Measurements from ENCODE around the gene KCNF1. TPM values are rescaled to one million over a fixed set of nuclear protein-coding genes. Genes with fewer than 3 reads are reported as not detected.

Gene KCNF1
- total RNA-seq, 1 donor from 2014 or later, result not detected

DNA sequence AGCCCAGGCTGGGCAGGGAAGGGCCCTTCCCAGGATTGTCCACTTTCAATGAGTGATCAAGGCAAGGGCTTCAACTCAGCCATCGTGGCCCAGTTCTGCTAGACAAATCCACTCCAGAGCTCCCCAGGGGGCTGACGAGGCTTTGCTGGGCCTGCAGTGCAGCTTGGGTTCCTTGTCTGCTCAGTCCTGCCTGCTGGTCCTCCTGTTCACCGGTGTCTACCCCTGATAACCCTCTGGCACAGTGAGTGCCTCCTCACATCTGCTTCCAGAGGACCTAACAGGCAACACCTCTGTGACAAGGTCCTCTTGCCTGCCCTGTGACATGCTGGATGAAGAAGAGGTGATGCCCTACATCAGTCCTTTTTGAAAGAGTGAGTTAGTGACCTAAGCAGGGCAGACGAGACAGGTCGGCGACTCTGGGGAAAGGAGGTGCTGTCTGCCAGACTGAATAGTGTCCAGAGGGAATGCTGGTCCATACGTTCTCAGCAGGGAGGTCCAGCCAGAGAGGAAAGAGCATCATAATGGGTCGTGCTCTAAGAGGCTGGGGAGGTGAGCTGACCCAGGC lies 20.9 kb upstream of the KCNF1 start:
- Histone ChIP-seq H3K4me1 (peaks cover 18% of the 10 kb centered on the region), H3K9ac (no peak overlapping the region), H3K4me3 (no peak overlapping the region), H3K79me2 (ENCODE audit: low read depth) (no peaks in the 10 kb centered on the region), H2AFZ (replicated peaks) (no peak overlapping the region), H4K20me1 (ENCODE audit: low read depth) (no peaks in the 10 kb centered on the region), H3K27me3 (no peaks in the 10 kb centered on the region), H3F3A (ENCODE audit: low read depth) (no peaks in the 10 kb centered on the region), H3K36me3 (no peaks in the 10 kb centered on the region), H3K9me3 (ENCODE audit: low read depth) (no peaks in the 10 kb centered on the region), H3K4me2 (no peak overlapping the region), H3K27ac (no peak overlapping the region)
- peaks cover 22% of the 10 kb centered on the region for H3K27me3 Mint-ChIP-seq (ENCODE audit: insufficient read depth, low read depth)
- H3K27ac Mint-ChIP-seq, result peak overlapping the region; percentile 76
- TF ChIP-seq EZH2phosphoT487 (IDR thresholded peaks at IDR 0.05) (no peak), CTCF (IDR thresholded peaks at IDR 0.05) (no peak), EZH2 (IDR thresholded peaks at IDR 0.05) (no peak)
- H3K36me3 Mint-ChIP-seq, result no peaks in the 10 kb centered on the region
- H3K9me3 Mint-ChIP-seq, result peaks cover 3% of the 10 kb centered on the region
- H3K4me3 Mint-ChIP-seq, result no peak overlapping the region
- H3K4me1 Mint-ChIP-seq, result peaks cover 44% of the 10 kb centered on the region
- DNase-seq (ENCODE audit: low spot score), result no peak

GRCh38 chr2:10891390-10891789 lies 20.3 kb upstream of the KCNF1 start:
- peaks cover 41% of the 10 kb centered on the region for H3K4me1 Mint-ChIP-seq
- H3K36me3 Mint-ChIP-seq, result no peaks in the 10 kb centered on the region
- H3K27ac Mint-ChIP-seq, result no peak overlapping the region
- no peak overlapping the region for H3K9ac ChIP-seq
- H2AFZ ChIP-seq (replicated peaks), result no peak overlapping the region
- H3K36me3 ChIP-seq, result no peaks in the 10 kb centered on the region
- no peak overlapping the region for H3K4me3 ChIP-seq
- no peak for DNase-seq (ENCODE audit: low spot score)
- H4K20me1 ChIP-seq (ENCODE audit: low read depth), result no peaks in the 10 kb centered on the region
- no peaks in the 10 kb centered on the region for H3K79me2 ChIP-seq (ENCODE audit: low read depth)
- no peak overlapping the region for H3K4me3 Mint-ChIP-seq
- no peaks in the 10 kb centered on the region for H3K9me3 ChIP-seq (ENCODE audit: low read depth)
- peaks cover 26% of the 10 kb centered on the region for H3K27me3 Mint-ChIP-seq (ENCODE audit: insufficient read depth, low read depth)
- peaks cover 18% of the 10 kb centered on the region for H3K4me1 ChIP-seq
- peaks cover 5% of the 10 kb centered on the region for H3K9me3 Mint-ChIP-seq
- H3K27ac ChIP-seq, result no peak overlapping the region
- H3K27me3 ChIP-seq, result no peaks in the 10 kb centered on the region
- TF ChIP-seq CTCF (IDR thresholded peaks at IDR 0.05) (no peak), EZH2 (IDR thresholded peaks at IDR 0.05) (no peak), EZH2phosphoT487 (IDR thresholded peaks at IDR 0.05) (no peak)
- no peak overlapping the region for H3K4me2 ChIP-seq
- H3F3A ChIP-seq (ENCODE audit: low read depth), result no peaks in the 10 kb centered on the region

GRCh38 chr2:10891848-10892247 lies 19.9 kb upstream of the KCNF1 start:
- Histone ChIP-seq H3K4me2 (no peak overlapping the region), H3K27me3 (no peaks in the 10 kb centered on the region), H3K9me3 (ENCODE audit: low read depth) (no peaks in the 10 kb centered on the region), H3K9ac (no peak overlapping the region), H3K4me1 (peaks cover 18% of the 10 kb centered on the region), H3K4me3 (no peak overlapping the region), H3K27ac (no peak overlapping the region), H2AFZ (replicated peaks) (no peak overlapping the region), H3K79me2 (ENCODE audit: low read depth) (no peaks in the 10 kb centered on the region), H4K20me1 (ENCODE audit: low read depth) (no peaks in the 10 kb centered on the region), H3F3A (ENCODE audit: low read depth) (no peaks in the 10 kb centered on the region), H3K36me3 (no peaks in the 10 kb centered on the region)
- Mint-ChIP-seq H3K9me3 (peaks cover 5% of the 10 kb centered on the region), H3K4me1 (peaks cover 37% of the 10 kb centered on the region), H3K27ac (no peak overlapping the region), H3K4me3 (no peak overlapping the region), H3K27me3 (ENCODE audit: insufficient read depth, low read depth) (peaks cover 25% of the 10 kb centered on the region), H3K36me3 (no peaks in the 10 kb centered on the region)
- DNase-seq (ENCODE audit: low spot score), result no peak
- TF ChIP-seq EZH2 (IDR thresholded peaks at IDR 0.05), result no peak
- TF ChIP-seq EZH2phosphoT487 (IDR thresholded peaks at IDR 0.05), result no peak
- no peak for TF ChIP-seq CTCF (IDR thresholded peaks at IDR 0.05)
